Activated naive CD4-positive, alpha-beta T cell treated with anti-CD3 and anti-CD28 coated beads, Interleukin-2, amount 50 U/mL, for 72 hours (primary cell): Measurements from ENCODE around the gene ANKRD6. TPM values are rescaled to one million over a fixed set of nuclear protein-coding genes. Genes with fewer than 3 reads are reported as not detected.
A peak's percentile ranks its signal among the peaks of the same experiment; 100 is the strongest.
"Not testable (repeated sequence)": the region's sequence is repeated elsewhere in the genome, so short reads cannot be mapped to it uniquely, and the experiment has no call there.

Source experiments
- ATAC-seq, 2 donors: fragments of 150-1000 bp; cut with Tn5 transposase; 2 replicates each; pipeline ENCODE4 v1.10.0; 2021; ENCODE audit warnings: mild to moderate bottlenecking in 2 of 2, moderate library complexity in 2 of 2
- DNase-seq, 2 donors: peaks; one replicate each; pipeline ENCODE4 v3.0.0; 2021 to 2022; ENCODE audit warnings: low spot score in 2 of 2
- H3K27ac Mint-ChIP-seq, 2 donors: one replicate each; pipeline ENCODE4 v1.8.0; 2022; ENCODE audit warnings: mild to moderate bottlenecking in 2 of 2, mixed read lengths in 2 of 2
- H3K36me3 Mint-ChIP-seq, 2 donors: one replicate each; pipeline ENCODE4 v1.8.0; 2022; ENCODE audit warnings: mixed read lengths in 2 of 2
- H3K9me3 Mint-ChIP-seq, 2 donors: one replicate each; pipeline ENCODE4 v1.8.0; 2022; ENCODE audit warnings: mixed read lengths in 2 of 2
- total RNA-seq, 2 donors: library from RNA; stranded (reverse); gene quantifications; one replicate each; pipeline ENCODE4 v1.2.3, GENCODE V29; 2022

ANKRD6 gene
- 1 to 10 TPM; 2.6 to 5.8 TPM for total RNA-seq

- Mint-ChIP-seq H3K9me3 (no peaks in the 10 kb centered on the region), H3K36me3 (no peaks in the 10 kb centered on the region), H3K27ac (no peak within 1 kb of the TSS)
- peak; percentile 94 to 95 for ATAC-seq
- peak; percentile 86 to 98 for DNase-seq
These were observed at the start of gene ANKRD6 for GRCh38 chr6:89432875-89433251. ANKRD6 (plus strand) TSS chr6:89433152; CDS start chr6:89566977, 133,825 bp downstream.

DNA sequence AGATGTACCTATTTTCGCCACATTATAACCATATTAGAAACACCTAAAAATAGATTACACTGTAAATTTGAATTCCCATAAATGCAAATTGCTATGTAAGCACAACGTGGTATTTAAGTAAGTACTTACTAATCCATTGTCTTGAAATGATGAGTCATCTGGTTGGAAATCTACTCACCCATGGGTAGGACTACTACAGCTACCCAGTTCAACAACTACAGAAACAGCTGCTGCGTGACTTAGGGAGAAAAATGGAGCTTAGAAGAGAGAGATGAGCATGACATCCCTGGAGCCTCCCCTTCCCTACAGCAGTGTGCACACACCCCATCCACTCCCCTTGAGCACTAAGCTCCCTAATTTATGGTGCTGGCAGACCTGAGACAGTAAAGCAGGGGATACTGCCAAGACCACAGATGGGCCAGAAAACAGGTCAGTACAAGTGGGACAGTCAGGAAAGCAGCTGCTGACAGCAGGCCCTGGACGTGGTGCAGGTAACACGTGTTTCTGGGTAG is 47.7 kb upstream of the ANKRD6 start:
- Mint-ChIP-seq H3K9me3 (no peaks in the 10 kb centered on the region), H3K36me3 (no peaks in the 10 kb centered on the region), H3K27ac (peak overlapping the region in 1 of 2 donors; percentile 14)
- ATAC-seq, result peak; percentile 52 to 86
- no peak for DNase-seq

DNA sequence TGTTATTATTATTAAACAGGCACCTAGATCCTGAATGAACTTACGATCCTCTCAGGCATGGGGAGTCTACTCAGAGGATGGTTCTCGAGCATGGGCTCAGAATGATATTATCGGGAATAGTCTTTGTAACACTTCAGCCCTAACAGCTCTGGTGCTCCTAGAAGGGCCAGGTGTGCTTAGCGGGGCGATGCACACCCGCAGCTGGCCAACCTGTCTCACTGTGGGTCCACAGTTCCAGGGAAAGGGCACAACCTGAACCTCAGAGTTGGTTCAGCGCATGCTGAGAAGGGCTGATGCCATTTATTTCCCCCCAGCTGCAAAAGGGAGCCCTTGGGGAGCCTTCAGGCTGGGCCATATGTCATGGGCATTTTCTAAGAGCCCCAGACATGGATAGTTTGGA is 47.1 kb upstream of the ANKRD6 start:
- no peak for ATAC-seq
- H3K9me3 Mint-ChIP-seq, result no peaks in the 10 kb centered on the region
- no peak overlapping the region for H3K27ac Mint-ChIP-seq
- DNase-seq, result no peak
- H3K36me3 Mint-ChIP-seq, result no peaks in the 10 kb centered on the region

- H3K27ac Mint-ChIP-seq, result peak overlapping the region in 1 of 2 donors; percentile 2
- ATAC-seq, result no peak
- H3K36me3 Mint-ChIP-seq, result no peaks in the 10 kb centered on the region
- no peaks in the 10 kb centered on the region for H3K9me3 Mint-ChIP-seq
- DNase-seq, result no peak
These were observed 45.9 kb upstream of the ANKRD6 start for GRCh38 chr6:89386917-89387491.

DNA sequence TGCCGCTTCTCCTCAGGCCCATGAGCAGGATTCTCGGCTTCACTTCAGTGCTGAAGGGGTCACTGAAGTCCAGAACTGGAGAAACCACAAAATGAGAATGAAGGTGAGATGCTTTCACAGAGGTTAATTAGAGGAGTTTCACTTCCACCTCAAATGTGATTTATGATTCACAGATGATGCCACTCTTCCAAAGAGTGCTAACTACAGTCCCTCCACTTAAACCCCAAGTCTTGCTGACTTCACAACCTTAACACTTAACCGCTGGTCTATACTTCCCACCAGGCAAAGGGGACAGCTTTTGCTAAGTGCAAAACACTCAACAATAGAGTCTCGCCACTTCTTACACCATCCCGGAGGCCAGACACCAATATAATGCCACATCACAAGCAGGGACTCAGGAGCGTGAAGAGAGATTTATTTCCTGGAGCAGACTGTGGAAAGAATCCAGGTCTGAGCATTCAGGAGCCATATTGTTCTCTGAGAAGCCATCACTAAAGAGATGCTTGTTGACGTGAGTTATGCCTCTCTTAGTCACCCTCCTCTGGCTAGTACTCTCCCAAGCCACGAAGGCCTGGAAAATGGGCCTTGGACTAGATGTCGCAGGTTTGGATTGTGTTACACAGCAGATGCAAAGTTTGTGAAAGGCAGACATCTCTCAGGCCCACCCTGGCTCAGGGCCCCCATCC is 45.3 kb upstream of the ANKRD6 start:
- Mint-ChIP-seq H3K36me3 (no peaks in the 10 kb centered on the region), H3K27ac (peak overlapping the region in 1 of 2 donors; percentile 2), H3K9me3 (no peaks in the 10 kb centered on the region)
- DNase-seq, result no peak
- peak; percentile 22 to 66 for ATAC-seq

GRCh38 chr6:89388846-89389245 is 44.1 kb upstream of the ANKRD6 start:
- H3K9me3 Mint-ChIP-seq, result peaks cover 9 to 11% of the 10 kb centered on the region in 2 donors
- ATAC-seq (no peak), DNase-seq (no peak)
- H3K27ac Mint-ChIP-seq, result no peak overlapping the region
- H3K36me3 Mint-ChIP-seq, result peaks cover 11% of the 10 kb centered on the region in 2 donors

GRCh38 chr6:89392823-89393222 is 40.1 kb upstream of the ANKRD6 start:
- H3K27ac Mint-ChIP-seq, result no peak overlapping the region
- H3K36me3 Mint-ChIP-seq, result peaks cover 13 to 14% of the 10 kb centered on the region in 2 donors
- ATAC-seq (no peak), DNase-seq (no peak)
- H3K9me3 Mint-ChIP-seq, result peaks cover 10 to 12% of the 10 kb centered on the region in 2 donors

GRCh38 chr6:89393659-89394058 is 39.3 kb upstream of the ANKRD6 start:
- DNase-seq, result no peak
- no peak for ATAC-seq
- Mint-ChIP-seq H3K36me3 (peaks cover 13 to 14% of the 10 kb centered on the region in 2 donors), H3K9me3 (peaks cover 10 to 12% of the 10 kb centered on the region in 2 donors), H3K27ac (no peak overlapping the region)

- H3K27ac Mint-ChIP-seq, ATAC-seq, DNase-seq: not testable (repeated sequence)
- Mint-ChIP-seq H3K36me3 (peaks cover 12% of the 10 kb centered on the region in 2 donors), H3K9me3 (peaks cover 10 to 11% of the 10 kb centered on the region in 2 donors)
These were observed 35.1 kb upstream of the ANKRD6 start for GRCh38 chr6:89397884-89398283.

- Mint-ChIP-seq H3K27ac (no peak overlapping the region), H3K36me3 (peaks cover 1% of the 10 kb centered on the region in 2 donors), H3K9me3 (peaks cover 0 to under 1% of the 10 kb centered on the region in 2 donors)
- no peak for DNase-seq
- no peak for ATAC-seq
These were observed 34.0 kb upstream of the ANKRD6 start for GRCh38 chr6:89398762-89399525.

GRCh38 chr6:89400050-89400449 is 32.9 kb upstream of the ANKRD6 start:
- no peak for ATAC-seq
- H3K9me3 Mint-ChIP-seq, result no peaks in the 10 kb centered on the region
- no peak overlapping the region for H3K27ac Mint-ChIP-seq
- H3K36me3 Mint-ChIP-seq, result no peaks in the 10 kb centered on the region
- DNase-seq, result no peak

DNA sequence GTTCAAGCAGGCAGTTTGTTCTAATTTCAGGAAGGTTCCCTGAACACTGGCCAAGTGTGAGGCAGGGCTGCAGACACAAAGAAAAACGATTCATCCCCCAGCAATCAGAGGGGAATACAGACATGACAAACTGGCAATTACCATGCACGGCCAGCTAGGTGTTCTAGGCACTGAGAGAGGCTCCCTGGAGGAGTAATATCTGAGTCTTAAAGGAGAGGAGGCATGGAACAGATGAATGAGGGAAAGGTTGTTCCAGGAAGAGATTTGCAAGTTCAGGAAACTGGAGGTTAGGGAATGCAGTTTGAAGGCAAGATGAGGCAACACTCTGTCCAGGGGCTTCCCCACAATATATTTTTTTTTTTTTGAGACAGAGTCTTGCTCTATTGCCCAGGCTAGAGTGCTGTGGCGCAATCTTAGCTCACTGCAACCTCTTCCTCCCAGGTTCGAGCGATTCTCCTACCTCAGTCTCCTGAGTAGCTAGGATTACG is 32.0 kb upstream of the ANKRD6 start:
- Mint-ChIP-seq H3K36me3 (no peaks in the 10 kb centered on the region), H3K9me3 (no peaks in the 10 kb centered on the region), H3K27ac (no peak overlapping the region)
- DNase-seq (no peak), ATAC-seq (no peak)

- no peak for DNase-seq
- ATAC-seq, result peak in 1 of 2 donors; percentile 72
- H3K9me3 Mint-ChIP-seq, result no peaks in the 10 kb centered on the region
- no peaks in the 10 kb centered on the region for H3K36me3 Mint-ChIP-seq
- H3K27ac Mint-ChIP-seq, result no peak overlapping the region
These were observed 30.2 kb upstream of the ANKRD6 start for GRCh38 chr6:89402776-89403175.

GRCh38 chr6:89404512-89404911 is 28.4 kb upstream of the ANKRD6 start:
- H3K27ac Mint-ChIP-seq, result no peak overlapping the region
- H3K36me3 Mint-ChIP-seq, result no peaks in the 10 kb centered on the region
- ATAC-seq (no peak), DNase-seq (no peak)
- H3K9me3 Mint-ChIP-seq, result no peaks in the 10 kb centered on the region

DNA sequence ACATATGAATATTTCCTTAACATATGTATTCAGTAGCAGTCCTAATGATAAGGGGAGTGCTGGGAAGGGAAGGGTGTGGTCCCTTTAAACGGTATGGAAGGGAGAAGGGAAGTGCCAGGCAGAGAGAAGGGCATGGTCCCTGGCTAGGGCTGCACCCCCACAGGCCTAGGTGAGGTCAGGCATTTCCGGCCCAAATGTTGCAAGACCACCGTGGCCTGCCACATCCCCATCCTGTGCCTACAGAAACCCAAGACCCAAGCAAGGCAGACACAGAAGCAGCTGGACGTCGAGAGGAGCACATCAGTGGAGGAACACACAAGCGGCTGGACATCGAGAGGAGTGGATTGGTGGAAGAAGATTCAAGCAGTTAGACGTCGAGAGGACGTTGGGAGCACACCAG is 26.8 kb upstream of the ANKRD6 start:
- Mint-ChIP-seq H3K36me3 (no peaks in the 10 kb centered on the region), H3K27ac (no peak overlapping the region), H3K9me3 (no peaks in the 10 kb centered on the region)
- ATAC-seq, result no peak
- DNase-seq, result no peak

GRCh38 chr6:89409461-89410035 is 23.4 kb upstream of the ANKRD6 start:
- no peak for DNase-seq
- H3K9me3 Mint-ChIP-seq, result no peaks in the 10 kb centered on the region
- no peak overlapping the region for H3K27ac Mint-ChIP-seq
- ATAC-seq, result no peak
- no peaks in the 10 kb centered on the region for H3K36me3 Mint-ChIP-seq
